Keratinocyte (primary cell): ENCODE results near the gene EXOC6B. TPM values are rescaled to one million over a fixed set of nuclear protein-coding genes. Genes with fewer than 3 reads are reported as not detected.
A peak's percentile ranks its signal among the peaks of the same experiment; 100 is the strongest.

ENCODE experiments used
- DNase-seq: peaks from one replicate; pipeline ENCODE4 v3.0.0-alpha.2; 2011; ENCODE audit warnings: low read depth, missing footprints, low spot score
- FAIRE-seq: peaks from 2 replicates; lab custom pipeline; 2011; peaks lifted over from hg19 to GRCh38; lab: Jason Lieb, UNC
- H2AFZ ChIP-seq: 2 replicates; pipeline ENCODE4 v1.6.0; 2012; ENCODE audit warnings: low read length, control low read depth, inconsistent platforms; ENCODE audit not compliant: control insufficient read depth
- H3K27ac ChIP-seq: 2 replicates; pipeline ENCODE4 v1.5.1; 2011; ENCODE audit warnings: low read length; ENCODE audit not compliant: control insufficient read depth, insufficient read depth
- H3K27me3 ChIP-seq: 3 replicates; pipeline ENCODE4 v1.6.0; 2011; ENCODE audit warnings: low read length; ENCODE audit not compliant: control insufficient read depth, insufficient read depth; ENCODE audit errors: extremely low read depth
- H3K36me3 ChIP-seq, 2 experiments: 2 replicates in 1 of 2; 3 replicates in 1 of 2; pipeline ENCODE4 v1.5.1; 2011; ENCODE audit warnings: low read length in 2 of 2, mild to moderate bottlenecking in 1 of 2; ENCODE audit not compliant: control insufficient read depth in 2 of 2, insufficient read depth in 2 of 2; ENCODE audit errors: extremely low read depth in 1 of 2
- H3K4me1 ChIP-seq: 3 replicates; pipeline ENCODE4 v1.5.1; 2011; ENCODE audit warnings: low read length; ENCODE audit not compliant: control insufficient read depth, insufficient read depth; ENCODE audit errors: extremely low read depth
- H3K4me2 ChIP-seq: 3 replicates; pipeline ENCODE4 v1.6.0; 2011; ENCODE audit warnings: low read depth, low read length; ENCODE audit not compliant: control insufficient read depth, insufficient read depth; ENCODE audit errors: extremely low read depth
- H3K4me3 ChIP-seq, 3 experiments: fragments of 200-600 bp in 1 of 3; sonication (generic) in 1 of 3; 2 replicates in 2 of 3; 3 replicates in 1 of 3; pipeline ENCODE4 v1.5.1; 2011 to 2016; ENCODE audit warnings: low read length in 3 of 3, mild to moderate bottlenecking in 3 of 3, control low read depth in 2 of 3, inconsistent platforms in 1 of 3, low read depth in 1 of 3, mixed read lengths in 1 of 3, mixed run types in 1 of 3, moderate library complexity in 1 of 3; ENCODE audit not compliant: control insufficient read depth in 2 of 3, insufficient read depth in 2 of 3; ENCODE audit errors: extremely low read depth in 1 of 3
- H3K79me2 ChIP-seq: 2 replicates; pipeline ENCODE4 v1.6.0; 2012; ENCODE audit warnings: low read length; ENCODE audit not compliant: control insufficient read depth, insufficient read depth
- H3K9ac ChIP-seq: 3 replicates; pipeline ENCODE4 v1.6.0; 2011; ENCODE audit warnings: low read length; ENCODE audit not compliant: control insufficient read depth, insufficient read depth; ENCODE audit errors: extremely low read depth
- H3K9me1 ChIP-seq: 3 replicates; pipeline ENCODE4 v1.6.0; 2011; ENCODE audit warnings: low read length; ENCODE audit not compliant: control insufficient read depth, insufficient read depth; ENCODE audit errors: extremely low read depth
- H3K9me3 ChIP-seq: 2 replicates; pipeline ENCODE4 v1.5.1; 2012; ENCODE audit warnings: low read depth, low read length; ENCODE audit not compliant: control insufficient read depth
- H4K20me1 ChIP-seq: 3 replicates; pipeline ENCODE4 v1.6.0; 2011; ENCODE audit warnings: low read length; ENCODE audit not compliant: control insufficient read depth, insufficient read depth; ENCODE audit errors: extremely low read depth
- CTCF ChIP-seq, 3 experiments: IDR thresholded peaks in 1 of 3; conservative IDR thresholded peaks in 1 of 3; optimal IDR thresholded peaks in 1 of 3; 2 replicates in 2 of 3; 3 replicates in 1 of 3; pipeline versions ENCODE3 to v1.5.1; 2011; ENCODE audit warnings: low read length in 3 of 3, mild to moderate bottlenecking in 3 of 3, moderate library complexity in 2 of 3, control low read depth in 1 of 3, inconsistent platforms in 1 of 3; ENCODE audit not compliant: insufficient read depth in 2 of 3; ENCODE audit errors: extremely low read depth in 1 of 3
- EZH2 ChIP-seq: IDR thresholded peaks from one replicate; pipeline ENCODE4 v1.6.1; 2012; ENCODE audit warnings: inconsistent platforms, mild to moderate bottlenecking, low read length, moderate library complexity
- dilution Hi-C: fragments of 300-500 bp; cut with MboI; formaldehyde crosslinking; loops from one replicate; pipeline ENCODE4 v1.7.0; 2020; ENCODE audit warnings: low sequenced_read_pairs; ENCODE audit not compliant: extremely low pct_ligation_motif_present
- polyA plus RNA-seq, 5 experiments: library from polyadenylated mRNA; depleted of rRNA in 3 of 5; stranded (reverse) in 3 of 5; stranded (forward) in 1 of 5; unstranded in 1 of 5; fragments of >200 nt; gene quantifications; 1 replicate in 1 of 5; 2 replicates in 3 of 5; 3 replicates in 1 of 5; pipeline versions ENCODE4 v1.2.1 to v1.2.3, GENCODE V29; 2011 to 2012; ENCODE audit warnings: missing spikeins in 2 of 5, low read depth in 1 of 5, low replicate concordance in 1 of 5

The EXOC6B gene
- polyA plus RNA-seq, 1 donor (not counting 4 experiments of a cell fraction or from before 2014, with no cell fraction given) = 37.3 TPM

- H3K4me3 ChIP-seq = no peak overlapping the region
- peaks cover 3% of the 10 kb centered on the region for H3K9me1 ChIP-seq
- FAIRE-seq (peak; percentile 94), DNase-seq (peak; percentile 9)
- H3K27me3 ChIP-seq = no peaks in the 10 kb centered on the region
- no peak overlapping the region for H2AFZ ChIP-seq
- H3K9ac ChIP-seq = peak overlapping the region; percentile 25
- TF ChIP-seq CTCF (optimal IDR thresholded peaks at IDR 0.05 in 1 of 3, IDR thresholded peaks at IDR 0.05 in 1 of 3, conservative IDR thresholded peaks at IDR 0.05 in 1 of 3; ENCODE audit: extremely low read depth in 1 of 3, insufficient read depth in 2 of 3, low read length in 3 of 3) = no peak
- TF ChIP-seq EZH2 = no peak
- H3K79me2 ChIP-seq = peaks cover 41% of the 10 kb centered on the region
- no peaks in the 10 kb centered on the region for H3K9me3 ChIP-seq
- dilution Hi-C loops = no loop called here
- H3K4me1 ChIP-seq = peaks cover 26% of the 10 kb centered on the region
- peak overlapping the region; percentile 86 for H3K4me2 ChIP-seq
- H3K27ac ChIP-seq = peak overlapping the region; percentile 88
- H3K36me3 ChIP-seq = no peaks in the 10 kb centered on the region
- H4K20me1 ChIP-seq = no peaks in the 10 kb centered on the region
Observed at GRCh38 chr2:72788756-72789155, 37.1 kb downstream of the EXOC6B start.

DNA sequence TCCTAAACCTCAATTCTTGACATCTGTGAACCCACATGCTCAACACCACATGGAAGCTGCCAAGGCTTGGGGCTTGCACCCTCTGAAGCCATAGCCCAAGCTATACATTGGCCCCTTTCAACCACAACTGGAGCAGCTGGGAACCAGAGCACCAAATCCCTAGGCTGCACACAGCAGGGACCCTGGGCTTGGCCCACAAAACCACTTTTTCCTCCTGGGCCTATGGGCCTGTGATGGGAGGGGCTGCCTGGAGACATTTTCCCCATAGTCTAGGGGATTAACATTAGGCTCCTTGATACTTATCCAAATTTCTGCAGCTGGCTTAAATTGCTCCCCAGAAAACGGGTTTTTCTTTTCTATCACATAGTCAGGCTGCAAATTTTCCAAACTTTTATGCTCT lies 40.3 kb downstream of the EXOC6B start:
- no peak for DNase-seq
- H4K20me1 ChIP-seq = no peaks in the 10 kb centered on the region

More for the DNA sequence above, 40.3 kb downstream of the EXOC6B start:
- Histone ChIP-seq H3K36me3 (no peaks in the 10 kb centered on the region), H3K79me2 (peaks cover 15% of the 10 kb centered on the region), H3K4me2 (no peak overlapping the region), H3K9ac (no peak overlapping the region), H3K27me3 (no peaks in the 10 kb centered on the region), H2AFZ (no peak overlapping the region), H3K9me1 (peaks cover 3% of the 10 kb centered on the region), H3K27ac (no peak overlapping the region), H3K4me3 (no peak overlapping the region), H3K9me3 (no peaks in the 10 kb centered on the region), H3K4me1 (peaks cover 25% of the 10 kb centered on the region)
- dilution Hi-C loops = no loop called here
- TF ChIP-seq CTCF (optimal IDR thresholded peaks at IDR 0.05 in 1 of 3, IDR thresholded peaks at IDR 0.05 in 1 of 3, conservative IDR thresholded peaks at IDR 0.05 in 1 of 3; ENCODE audit: extremely low read depth in 1 of 3, insufficient read depth in 2 of 3, low read length in 3 of 3) (no peak), EZH2 (no peak)
- FAIRE-seq = no peak
